Ishikawa (cell line): ENCODE results near the gene SLC6A19.

ENCODE experiments used
- CEBPB ChIP-seq: IDR thresholded peaks from 2 replicates; pipeline ENCODE4 v1.6.1; 2012
- CREB1 ChIP-seq: IDR thresholded peaks from 2 replicates; pipeline ENCODE4 v1.6.1; 2012; ENCODE audit warnings: low read depth
- EGR1 ChIP-seq: IDR thresholded peaks from 2 replicates; pipeline ENCODE4 v1.6.1; 2012
- EP300 ChIP-seq: IDR thresholded peaks from 2 replicates; pipeline ENCODE4 v1.6.1; 2012; ENCODE audit warnings: borderline replicate concordance
- FOXM1 ChIP-seq: IDR thresholded peaks from 2 replicates; pipeline ENCODE4 v1.6.1; 2012; ENCODE audit warnings: low read depth, borderline replicate concordance
- NFIC ChIP-seq: IDR thresholded peaks from 2 replicates; pipeline ENCODE4 v1.6.1; 2012
- RAD21 ChIP-seq: IDR thresholded peaks from 2 replicates; pipeline ENCODE4 v1.6.1; 2012; ENCODE audit warnings: low read depth
- TAF1 ChIP-seq: IDR thresholded peaks from 2 replicates; pipeline ENCODE4 v1.6.1; 2012; ENCODE audit warnings: low read depth, mild to moderate bottlenecking
- TCF12 ChIP-seq: IDR thresholded peaks from 2 replicates; pipeline ENCODE4 v1.6.1; 2012; ENCODE audit warnings: low read depth
- TEAD4 ChIP-seq: IDR thresholded peaks from 2 replicates; pipeline ENCODE4 v1.6.1; 2012
- YY1 ChIP-seq: IDR thresholded peaks from 2 replicates; pipeline ENCODE4 v1.6.1; 2012; ENCODE audit warnings: low read depth
- ZBTB7A ChIP-seq: IDR thresholded peaks from 2 replicates; pipeline ENCODE4 v1.6.1; 2012; ENCODE audit warnings: low read depth
- TF ChIP-seq, protein P1 (sequence below): IDR thresholded peaks from 2 replicates; pipeline ENCODE4 v1.6.1; 2012
- TF ChIP-seq, protein P2 (sequence below): IDR thresholded peaks from 2 replicates; pipeline ENCODE4 v1.6.1; 2012
- TF ChIP-seq, protein P3 (sequence below): IDR thresholded peaks from 2 replicates; pipeline ENCODE4 v1.6.1; 2012; ENCODE audit warnings: low read depth, mild to moderate bottlenecking

SLC6A19 gene

DNA sequence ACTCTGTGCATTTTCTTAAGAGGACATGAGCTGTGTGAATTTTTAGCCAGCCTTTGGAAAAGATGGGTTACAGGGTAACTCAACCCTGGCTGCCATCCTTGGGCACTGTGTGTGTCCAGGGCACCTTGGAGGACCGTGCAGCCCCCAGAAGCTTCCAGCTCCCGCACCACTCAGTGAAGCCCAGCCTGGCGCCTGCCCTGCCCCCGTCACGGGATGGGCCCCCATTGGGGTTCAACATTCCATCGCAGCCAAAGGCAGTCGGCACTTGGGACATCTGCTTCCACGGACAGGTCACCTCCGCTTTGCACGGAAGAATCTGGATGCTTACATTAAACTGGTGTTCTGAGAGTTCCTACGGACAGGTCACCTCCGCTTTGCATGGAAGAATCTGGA lies 21.9 kb downstream of the SLC6A19 start:
- TF ChIP-seq ZBTB7A (no peak), YY1 (no peak)

DNA sequence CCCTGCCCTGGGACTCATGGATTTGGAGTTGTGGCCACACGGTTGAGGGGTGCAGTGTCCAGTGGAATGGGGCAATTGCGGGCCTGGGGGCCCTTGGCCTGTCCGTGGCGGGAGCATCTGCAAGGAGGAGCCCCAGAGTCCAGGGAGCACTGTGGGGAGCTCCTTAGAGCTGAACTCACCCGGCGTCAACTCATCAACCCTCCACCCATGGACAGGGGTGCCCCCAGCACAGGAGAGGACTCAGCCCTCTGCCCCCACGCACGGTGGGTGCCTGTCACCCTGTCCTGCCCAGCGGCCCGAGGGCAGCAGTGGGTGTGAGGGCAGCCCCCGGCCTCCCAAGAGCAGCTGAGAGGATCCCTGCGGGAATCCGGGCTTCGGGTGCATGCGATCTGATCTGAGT lies 23.2 kb downstream of the SLC6A19 start:
- TF ChIP-seq CEBPB (no peak), YY1 (no peak), EP300 (no peak), TEAD4 (no peak), FOXM1 (no peak), TAF1 (no peak), EGR1 (no peak), NFIC (no peak)
- TF ChIP-seq, protein P1, sequence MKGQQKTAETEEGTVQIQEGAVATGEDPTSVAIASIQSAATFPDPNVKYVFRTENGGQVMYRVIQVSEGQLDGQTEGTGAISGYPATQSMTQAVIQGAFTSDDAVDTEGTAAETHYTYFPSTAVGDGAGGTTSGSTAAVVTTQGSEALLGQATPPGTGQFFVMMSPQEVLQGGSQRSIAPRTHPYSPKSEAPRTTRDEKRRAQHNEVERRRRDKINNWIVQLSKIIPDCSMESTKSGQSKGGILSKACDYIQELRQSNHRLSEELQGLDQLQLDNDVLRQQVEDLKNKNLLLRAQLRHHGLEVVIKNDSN, result no peak

DNA sequence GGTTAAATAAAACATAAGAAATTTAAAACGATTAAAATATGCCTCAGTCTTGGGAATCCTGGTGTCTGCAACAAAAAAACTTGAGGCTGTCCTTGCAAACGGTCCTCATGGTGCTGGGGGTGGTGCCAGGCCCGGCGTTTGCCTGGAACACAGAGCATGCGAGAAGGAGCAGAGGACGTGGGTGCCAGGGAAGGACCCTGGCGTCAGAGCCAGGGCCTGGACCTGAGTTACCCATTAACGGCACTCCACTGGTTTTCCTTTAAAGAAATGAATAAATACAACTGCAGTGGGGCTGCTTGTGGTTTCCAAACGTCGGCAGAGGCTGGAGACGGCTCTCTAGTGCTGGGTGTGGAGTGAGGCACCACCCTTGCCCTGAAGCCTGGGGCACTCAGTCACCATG lies 23.7 kb downstream of the SLC6A19 start, which contains the start of gene SLC6A18:
Gene SLC6A18 (plus strand): TSS at position 301 of the 400 bp plus-strand sequence. CDS start 97 bp downstream, at position 398.
- TF ChIP-seq YY1 (no peak), EGR1 (no peak), CEBPB (no peak), FOXM1 (no peak), EP300 (no peak), RAD21 (no peak), TEAD4 (no peak), NFIC (no peak), TCF12 (no peak), ZBTB7A (no peak), CREB1 (no peak), TAF1 (no peak)
- TF ChIP-seq, protein P2, sequence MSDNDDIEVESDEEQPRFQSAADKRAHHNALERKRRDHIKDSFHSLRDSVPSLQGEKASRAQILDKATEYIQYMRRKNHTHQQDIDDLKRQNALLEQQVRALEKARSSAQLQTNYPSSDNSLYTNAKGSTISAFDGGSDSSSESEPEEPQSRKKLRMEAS, result no peak
- TF ChIP-seq, protein P1, result no peak
- TF ChIP-seq, protein P3, sequence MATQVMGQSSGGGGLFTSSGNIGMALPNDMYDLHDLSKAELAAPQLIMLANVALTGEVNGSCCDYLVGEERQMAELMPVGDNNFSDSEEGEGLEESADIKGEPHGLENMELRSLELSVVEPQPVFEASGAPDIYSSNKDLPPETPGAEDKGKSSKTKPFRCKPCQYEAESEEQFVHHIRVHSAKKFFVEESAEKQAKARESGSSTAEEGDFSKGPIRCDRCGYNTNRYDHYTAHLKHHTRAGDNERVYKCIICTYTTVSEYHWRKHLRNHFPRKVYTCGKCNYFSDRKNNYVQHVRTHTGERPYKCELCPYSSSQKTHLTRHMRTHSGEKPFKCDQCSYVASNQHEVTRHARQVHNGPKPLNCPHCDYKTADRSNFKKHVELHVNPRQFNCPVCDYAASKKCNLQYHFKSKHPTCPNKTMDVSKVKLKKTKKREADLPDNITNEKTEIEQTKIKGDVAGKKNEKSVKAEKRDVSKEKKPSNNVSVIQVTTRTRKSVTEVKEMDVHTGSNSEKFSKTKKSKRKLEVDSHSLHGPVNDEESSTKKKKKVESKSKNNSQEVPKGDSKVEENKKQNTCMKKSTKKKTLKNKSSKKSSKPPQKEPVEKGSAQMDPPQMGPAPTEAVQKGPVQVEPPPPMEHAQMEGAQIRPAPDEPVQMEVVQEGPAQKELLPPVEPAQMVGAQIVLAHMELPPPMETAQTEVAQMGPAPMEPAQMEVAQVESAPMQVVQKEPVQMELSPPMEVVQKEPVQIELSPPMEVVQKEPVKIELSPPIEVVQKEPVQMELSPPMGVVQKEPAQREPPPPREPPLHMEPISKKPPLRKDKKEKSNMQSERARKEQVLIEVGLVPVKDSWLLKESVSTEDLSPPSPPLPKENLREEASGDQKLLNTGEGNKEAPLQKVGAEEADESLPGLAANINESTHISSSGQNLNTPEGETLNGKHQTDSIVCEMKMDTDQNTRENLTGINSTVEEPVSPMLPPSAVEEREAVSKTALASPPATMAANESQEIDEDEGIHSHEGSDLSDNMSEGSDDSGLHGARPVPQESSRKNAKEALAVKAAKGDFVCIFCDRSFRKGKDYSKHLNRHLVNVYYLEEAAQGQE, result no peak

DNA sequence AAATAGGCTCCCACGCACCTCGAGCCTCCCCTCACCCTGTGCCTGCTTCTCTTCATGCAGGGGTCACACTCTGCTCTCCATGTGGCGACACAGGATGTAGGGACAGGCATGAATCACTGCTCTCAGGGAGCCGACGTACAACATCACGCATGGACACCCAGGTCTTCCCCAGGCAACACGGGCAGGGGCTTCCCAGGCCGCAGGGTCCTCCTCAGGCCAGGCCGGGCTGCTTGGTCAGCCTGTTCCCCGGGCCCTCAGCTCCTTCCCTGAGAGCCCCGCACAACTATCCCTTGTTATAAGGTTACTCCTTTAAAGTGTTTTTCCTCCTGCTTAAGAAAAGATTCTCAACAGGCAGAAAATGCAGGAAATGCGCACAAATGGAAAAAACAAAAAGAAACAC lies 24.8 kb downstream of the SLC6A19 start:
- no peak for TF ChIP-seq EGR1
- TF ChIP-seq CREB1, result no peak
- TF ChIP-seq TEAD4, result no peak
- no peak for TF ChIP-seq CEBPB
- TF ChIP-seq, protein P2, result no peak

DNA sequence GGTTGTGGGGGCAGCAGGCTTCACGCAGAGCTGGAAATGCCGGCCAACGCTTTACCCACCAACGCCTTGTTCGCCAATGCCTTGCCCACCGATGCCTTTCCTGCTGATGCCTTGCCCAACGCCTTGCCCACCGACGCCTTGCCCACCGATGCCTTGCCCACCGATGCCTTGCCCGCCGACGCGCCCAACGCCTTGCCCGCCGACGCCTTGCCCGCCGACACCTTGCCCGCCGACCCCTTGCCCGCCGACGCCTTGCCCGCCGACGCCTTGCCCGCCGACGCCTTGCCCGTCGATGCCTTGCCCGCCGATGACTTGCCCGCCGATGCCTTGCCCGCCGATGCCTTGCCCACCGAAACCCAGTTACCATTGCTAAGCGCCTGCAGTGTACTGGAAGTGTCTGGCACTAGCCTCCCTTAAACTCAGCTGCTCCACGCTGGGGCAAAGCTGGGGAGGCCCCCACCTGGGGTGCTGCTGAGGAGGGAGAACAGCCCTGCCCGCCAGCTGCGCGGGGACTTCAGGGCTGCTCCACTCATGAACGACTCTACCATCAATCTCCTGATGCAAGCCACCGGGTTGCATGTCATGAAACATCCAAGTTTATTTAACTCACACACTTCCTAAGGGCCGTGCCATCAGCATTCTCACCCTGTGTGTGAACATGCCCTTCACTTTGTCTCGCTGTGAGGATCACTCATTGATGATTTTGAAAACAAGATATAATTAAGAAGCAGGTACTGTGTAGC lies 25.6 kb downstream of the SLC6A19 start:
- no peak for TF ChIP-seq NFIC
- TF ChIP-seq YY1, result no peak
- no peak for TF ChIP-seq RAD21

DNA sequence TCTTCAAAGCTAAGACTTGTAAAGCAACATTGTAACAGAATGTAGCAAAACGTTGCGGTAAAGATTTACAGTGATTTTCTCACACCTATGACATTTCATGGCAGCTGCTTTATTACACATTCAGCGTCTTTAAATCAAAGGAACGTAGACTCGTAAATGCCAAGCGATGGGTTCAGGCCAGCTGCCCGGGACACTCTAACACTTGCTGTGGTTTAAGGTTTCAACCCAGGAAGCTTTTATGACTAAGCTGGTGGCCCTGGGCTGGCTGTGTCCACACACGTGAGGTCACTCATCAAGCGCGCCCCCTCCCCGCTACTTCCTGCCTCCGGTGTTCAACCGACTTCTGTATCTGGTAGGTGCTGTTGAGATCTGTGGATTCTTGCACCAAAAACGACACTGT lies 26.3 kb downstream of the SLC6A19 start:
- TF ChIP-seq EGR1, result no peak
- no peak for TF ChIP-seq TEAD4
- no peak for TF ChIP-seq ZBTB7A
- 0 out of 2 replicates have a peak, but pooled peaks have one; percentile 24 for TF ChIP-seq NFIC
- peak; percentile 34; the same call in 1 of the 2 replicates for TF ChIP-seq TCF12
- no peak for TF ChIP-seq CEBPB
- TF ChIP-seq CREB1, result no peak
- TF ChIP-seq, protein P1, result peak; percentile 42; the same call in 1 of the 2 replicates

DNA sequence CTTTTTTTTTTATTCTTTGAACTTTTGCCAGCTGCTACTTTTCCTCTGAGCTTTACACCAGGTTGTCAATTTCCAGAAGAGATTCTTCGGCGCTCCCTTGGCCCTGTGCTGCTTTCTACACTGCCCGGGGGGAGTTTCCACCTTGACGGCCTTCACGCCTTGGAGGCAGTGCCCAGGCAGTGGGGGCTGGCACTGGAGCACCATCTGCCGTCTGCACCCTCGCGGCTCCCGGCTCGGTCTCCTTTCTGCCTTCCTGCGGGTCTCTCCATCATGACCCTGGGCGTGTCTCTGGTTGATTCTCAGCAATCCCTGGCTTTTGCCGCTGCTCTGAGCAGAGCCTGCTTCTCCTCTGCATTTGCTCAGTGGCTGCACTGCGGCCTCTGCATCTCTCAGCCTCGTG lies 26.7 kb downstream of the SLC6A19 start:
- TF ChIP-seq TCF12 (no peak), ZBTB7A (no peak), FOXM1 (no peak), EP300 (no peak)
- TF ChIP-seq, protein P2, result no peak

DNA sequence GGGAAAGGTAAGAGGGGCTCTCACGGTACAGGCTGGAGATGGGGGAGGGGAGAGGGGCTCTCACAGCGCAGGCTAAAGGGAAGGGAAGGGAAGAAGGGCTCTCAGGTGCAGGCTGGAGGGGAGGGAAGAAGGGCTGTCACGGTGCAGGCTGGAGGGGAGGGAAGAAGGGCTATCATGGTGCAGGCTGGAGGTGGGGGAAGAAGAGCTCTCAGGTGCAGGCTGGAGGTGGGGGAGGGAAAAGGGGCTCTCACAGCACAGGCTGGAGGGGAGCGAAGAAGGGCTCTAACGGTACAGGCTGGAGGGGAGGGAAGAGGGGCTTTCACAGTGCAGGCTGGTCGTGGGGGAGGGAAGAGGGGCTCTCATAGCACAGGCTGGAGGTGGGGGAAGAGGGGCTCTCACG lies 28.4 kb downstream of the SLC6A19 start:
- no peak for TF ChIP-seq RAD21
- no peak for TF ChIP-seq EGR1
- no peak for TF ChIP-seq YY1
- TF ChIP-seq NFIC, result no peak
